Dermis microvascular lymphatic vessel endothelial cell (primary cell): Measurements from ENCODE around the gene APOC3. TPM values are rescaled to one million over a fixed set of nuclear protein-coding genes. Genes with fewer than 3 reads are reported as not detected.

ENCODE experiments used
- DNase-seq, 2 donors: peaks; one replicate each; pipeline versions ENCODE4 v3.0.0 to v3.0.0-alpha.2; 2010; ENCODE audit warnings: low read depth in 2 of 2
- total RNA-seq: library from RNA; depleted of rRNA; stranded (reverse); fragments of >200 nt; gene quantifications from 2 replicates; pipeline ENCODE4 v1.2.1, GENCODE V29; 2014

Gene APOC3
- total RNA-seq, 1 donor from 2014 or later, result not detected

- DNase-seq, result no peak
Measured at GRCh38 chr11:116804001-116804400, 25.7 kb upstream of the APOC3 start.

GRCh38 chr11:116807601-116808261 lies 22.0 kb upstream of the APOC3 start:
- DNase-seq, result no peak

- DNase-seq, result no peak
Measured at GRCh38 chr11:116808262-116809175, 21.2 kb upstream of the APOC3 start.

- DNase-seq, result no peak
Measured at GRCh38 chr11:116811194-116811593, 18.5 kb upstream of the APOC3 start.

- no peak for DNase-seq
Measured at GRCh38 chr11:116812109-116812508, 17.6 kb upstream of the APOC3 start.

GRCh38 chr11:116813170-116813569 lies 16.5 kb upstream of the APOC3 start:
- DNase-seq, result no peak

- no peak for DNase-seq
Measured at GRCh38 chr11:116813781-116814471, 15.8 kb upstream of the APOC3 start.

GRCh38 chr11:116814502-116814901 lies 15.2 kb upstream of the APOC3 start:
- no peak for DNase-seq

GRCh38 chr11:116819049-116819448 lies 10.7 kb upstream of the APOC3 start:
- DNase-seq, result no peak

GRCh38 chr11:116821050-116821918 lies 8.4 kb upstream of the APOC3 start:
- DNase-seq, result no peak

- DNase-seq, result no peak
Measured at GRCh38 chr11:116822575-116822974, 7.1 kb upstream of the APOC3 start.

- DNase-seq, result no peak
Measured at GRCh38 chr11:116823031-116823843, 6.5 kb upstream of the APOC3 start, which contains the start of gene APOA4. TSS of gene APOA4 (minus strand) at chr11:116823304. CDS start at chr11:116823191, 113 bp downstream.

GRCh38 chr11:116825434-116825833 lies 4.3 kb upstream of the APOC3 start:
- DNase-seq, result no peak

- DNase-seq, result no peak
Measured at GRCh38 chr11:116825854-116826750, 3.6 kb upstream of the APOC3 start.

- no peak for DNase-seq
Measured at GRCh38 chr11:116826751-116827431, 2.8 kb upstream of the APOC3 start.

- no peak for DNase-seq
Measured at GRCh38 chr11:116827461-116827860, 2.2 kb upstream of the APOC3 start.

GRCh38 chr11:116828632-116829524 lies 829 bp upstream of the APOC3 start:
- no peak for DNase-seq
